ENCODE data around the gene ASXL1.

Gene ASXL1

DNA sequence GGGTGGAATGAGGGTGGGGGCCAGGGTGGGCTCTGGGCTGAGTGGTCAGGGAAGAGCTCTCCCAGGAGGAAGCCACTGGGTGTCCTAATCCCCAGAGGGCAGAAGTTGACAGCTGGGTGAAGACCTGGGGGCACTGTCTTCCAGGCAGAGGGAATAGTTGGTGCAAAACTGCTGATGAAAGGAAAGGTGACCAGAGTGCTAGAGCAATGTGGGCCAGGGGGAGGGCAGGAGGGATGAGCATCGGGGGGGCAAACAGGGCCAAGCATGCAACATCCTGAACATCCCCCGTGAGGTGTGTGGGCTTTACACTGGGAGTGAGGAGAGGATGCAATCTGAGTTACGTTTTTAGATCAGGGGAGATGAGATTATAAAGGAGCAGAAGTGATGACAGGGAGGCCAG is 129.2 kb downstream of the ASXL1 start:
- no peak for DNase-seq (ENCODE audit: low read depth, low spot score)
- in situ Hi-C loops (cut with HindIII; ENCODE audit: low sequenced_read_pairs) = no loop called here
- TF ChIP-seq, protein P1, sequence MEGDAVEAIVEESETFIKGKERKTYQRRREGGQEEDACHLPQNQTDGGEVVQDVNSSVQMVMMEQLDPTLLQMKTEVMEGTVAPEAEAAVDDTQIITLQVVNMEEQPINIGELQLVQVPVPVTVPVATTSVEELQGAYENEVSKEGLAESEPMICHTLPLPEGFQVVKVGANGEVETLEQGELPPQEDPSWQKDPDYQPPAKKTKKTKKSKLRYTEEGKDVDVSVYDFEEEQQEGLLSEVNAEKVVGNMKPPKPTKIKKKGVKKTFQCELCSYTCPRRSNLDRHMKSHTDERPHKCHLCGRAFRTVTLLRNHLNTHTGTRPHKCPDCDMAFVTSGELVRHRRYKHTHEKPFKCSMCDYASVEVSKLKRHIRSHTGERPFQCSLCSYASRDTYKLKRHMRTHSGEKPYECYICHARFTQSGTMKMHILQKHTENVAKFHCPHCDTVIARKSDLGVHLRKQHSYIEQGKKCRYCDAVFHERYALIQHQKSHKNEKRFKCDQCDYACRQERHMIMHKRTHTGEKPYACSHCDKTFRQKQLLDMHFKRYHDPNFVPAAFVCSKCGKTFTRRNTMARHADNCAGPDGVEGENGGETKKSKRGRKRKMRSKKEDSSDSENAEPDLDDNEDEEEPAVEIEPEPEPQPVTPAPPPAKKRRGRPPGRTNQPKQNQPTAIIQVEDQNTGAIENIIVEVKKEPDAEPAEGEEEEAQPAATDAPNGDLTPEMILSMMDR (IDR thresholded peaks at IDR 0.05; ENCODE audit: low read depth, low read length) = no peak
- H3K4me3 ChIP-seq (ENCODE audit: low read depth, low read length) = no peak overlapping the region

DNA sequence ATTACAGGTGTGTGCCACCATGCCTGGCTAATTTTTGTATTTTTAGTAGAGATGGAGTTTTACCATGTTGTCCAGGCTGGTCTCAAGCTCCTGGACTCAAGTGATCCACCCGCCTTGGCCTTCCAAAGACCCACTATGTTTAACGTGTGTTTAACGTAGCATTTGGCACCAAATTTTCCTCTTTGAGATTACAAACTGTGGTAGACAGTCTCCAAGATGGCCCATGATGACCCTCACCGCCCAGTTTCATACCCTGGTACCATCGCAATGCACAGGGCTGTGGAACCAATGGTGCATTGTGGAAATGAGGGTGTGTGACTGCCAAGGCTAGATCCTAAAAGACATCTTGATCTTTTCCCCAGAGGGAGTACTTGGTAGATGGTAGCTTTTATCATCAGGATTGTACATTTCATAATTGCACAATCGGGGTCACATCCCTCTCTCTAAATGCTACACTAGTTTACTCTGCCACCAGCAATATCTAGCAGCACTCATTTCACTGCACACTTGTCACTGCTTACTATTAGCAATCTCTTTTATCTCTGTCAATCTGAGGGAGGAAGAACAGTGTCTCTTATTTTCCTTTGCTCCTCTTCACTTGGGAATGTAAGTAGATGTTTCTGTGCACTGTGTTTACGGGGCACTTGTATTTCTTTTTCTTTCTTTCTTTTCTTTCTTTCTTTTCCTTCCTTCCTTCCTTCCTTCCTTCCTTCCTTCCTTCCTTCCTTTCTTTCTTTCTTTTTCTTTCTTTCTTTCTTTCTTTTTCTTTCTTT is 130.1 kb downstream of the ASXL1 start:
- TF ChIP-seq, protein P1 (IDR thresholded peaks at IDR 0.05; ENCODE audit: low read depth, low read length) = no peak
- in situ Hi-C loops (cut with HindIII; ENCODE audit: low sequenced_read_pairs) = no loop called here
- no peak overlapping the region for H3K4me3 ChIP-seq (ENCODE audit: low read depth, low read length)
- no peak for DNase-seq (ENCODE audit: low read depth, low spot score)
